Measurements from ENCODE around the gene CD79A. TPM values are rescaled to one million over a fixed set of nuclear protein-coding genes. Genes with fewer than 3 reads are reported as not detected.
A peak's percentile ranks its signal among the peaks of the same experiment; 100 is the strongest.

The CD79A gene
- total and polyA plus RNA-seq, 2 donors (not counting 3 experiments of a cell fraction or from before 2014, with no cell fraction given) = 0.32 TPM; not detected in 1

DNA sequence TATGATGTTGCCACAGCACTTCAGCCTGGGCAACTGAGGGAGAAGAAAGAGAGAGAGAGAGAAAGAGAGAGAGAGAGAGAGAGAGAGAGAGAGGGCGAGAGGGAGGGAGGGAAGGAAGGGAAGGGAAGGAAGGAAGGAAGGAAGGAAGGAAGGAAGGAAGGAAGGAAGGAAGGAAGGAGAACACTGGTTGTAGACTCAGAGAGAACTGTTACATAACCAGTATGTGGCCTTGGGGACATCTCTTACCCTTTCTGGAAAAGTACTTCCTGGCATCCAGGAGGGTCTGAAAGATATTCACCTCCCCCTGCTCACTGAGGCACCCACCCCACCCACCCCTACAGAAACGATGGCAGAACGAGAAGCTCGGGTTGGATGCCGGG, 3.2 kb downstream of the CD79A start:
- Histone ChIP-seq H3K9ac (replicated peaks; ENCODE audit: extremely low read depth, insufficient read depth, low read length) (no peak overlapping the region), H4K20me1 (replicated peaks; ENCODE audit: control insufficient read depth, extremely low read depth, insufficient read depth, low read length) (no peaks in the 10 kb centered on the region), H3K79me2 (ENCODE audit: control insufficient read depth, insufficient read depth, low read length) (peaks cover 10% of the 10 kb centered on the region), H3K27ac (ENCODE audit: insufficient read depth, low read depth, low read length) (no peak overlapping the region), H3K4me3 (replicated peaks in 1 of 3; ENCODE audit: insufficient read depth in 1 of 3, low read depth in 1 of 3, low read length in 3 of 3) (no peak overlapping the region), H3K4me1 (ENCODE audit: control insufficient read depth, extremely low read depth, insufficient read depth, low read length) (peaks cover 11% of the 10 kb centered on the region), H2AFZ (ENCODE audit: low read depth, low read length) (no peak overlapping the region), H3K27me3 (ENCODE audit: control insufficient read depth in 2 of 2, insufficient read depth in 2 of 2, low read length in 2 of 2) (no peaks in the 10 kb centered on the region), H3K36me3 (ENCODE audit: control insufficient read depth in 2 of 2, extremely low read depth in 1 of 2, insufficient read depth in 2 of 2, low read length in 2 of 2) (no peaks in the 10 kb centered on the region), H3K4me2 (ENCODE audit: insufficient read depth, low read length) (no peak overlapping the region), H3K9me1 (replicated peaks; ENCODE audit: control insufficient read depth, extremely low read depth, insufficient read depth, low read length) (no peaks in the 10 kb centered on the region), H3K9me3 (replicated peaks; ENCODE audit: control insufficient read depth, insufficient read depth, low read length) (no peaks in the 10 kb centered on the region)
- intact Hi-C loops (cut with micrococcal nuclease) = no loop called here
- dilution Hi-C loops (cut with MboI; ENCODE audit: extremely low pct_ligation_motif_present, low sequenced_read_pairs) = no loop called here
- ChIA-PET CTCF (no interaction called here), POLR2A (no interaction called here)
- FAIRE-seq (peak; percentile 77), DNase-seq (ENCODE audit: low read depth, low spot score) (no peak)
- BruUV-seq (replicated peaks) = no TSS peak
- TF ChIP-seq EZH2 (IDR thresholded peaks at IDR 0.05; ENCODE audit: borderline replicate concordance, low read depth, low read length, severe bottlenecking) = no peak
- TF ChIP-seq FOS (IDR thresholded peaks at IDR 0.05; ENCODE audit: borderline replicate concordance, insufficient read depth, low read length) = no peak
- TF ChIP-seq POLR2A (IDR thresholded peaks at IDR 0.05; ENCODE audit: low read depth, low read length) = no peak
- TF ChIP-seq, protein P1, sequence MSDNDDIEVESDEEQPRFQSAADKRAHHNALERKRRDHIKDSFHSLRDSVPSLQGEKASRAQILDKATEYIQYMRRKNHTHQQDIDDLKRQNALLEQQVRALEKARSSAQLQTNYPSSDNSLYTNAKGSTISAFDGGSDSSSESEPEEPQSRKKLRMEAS (IDR thresholded peaks at IDR 0.05; ENCODE audit: insufficient read depth, insufficient read length) = no peak
- no peak for TF ChIP-seq JUN (IDR thresholded peaks at IDR 0.05; ENCODE audit: borderline replicate concordance, insufficient read depth, insufficient read length, low read depth)
- TF ChIP-seq GATA2 (IDR thresholded peaks at IDR 0.05; ENCODE audit: insufficient read depth, insufficient read length, low read depth, low read length) = no peak
- TF ChIP-seq MYC (IDR thresholded peaks at IDR 0.05; ENCODE audit: low read depth, low read length) = no peak
- TF ChIP-seq POLR2AphosphoS5 (IDR thresholded peaks at IDR 0.05; ENCODE audit: insufficient read depth, low read depth, low read length) = no peak
- TF ChIP-seq, protein P2, sequence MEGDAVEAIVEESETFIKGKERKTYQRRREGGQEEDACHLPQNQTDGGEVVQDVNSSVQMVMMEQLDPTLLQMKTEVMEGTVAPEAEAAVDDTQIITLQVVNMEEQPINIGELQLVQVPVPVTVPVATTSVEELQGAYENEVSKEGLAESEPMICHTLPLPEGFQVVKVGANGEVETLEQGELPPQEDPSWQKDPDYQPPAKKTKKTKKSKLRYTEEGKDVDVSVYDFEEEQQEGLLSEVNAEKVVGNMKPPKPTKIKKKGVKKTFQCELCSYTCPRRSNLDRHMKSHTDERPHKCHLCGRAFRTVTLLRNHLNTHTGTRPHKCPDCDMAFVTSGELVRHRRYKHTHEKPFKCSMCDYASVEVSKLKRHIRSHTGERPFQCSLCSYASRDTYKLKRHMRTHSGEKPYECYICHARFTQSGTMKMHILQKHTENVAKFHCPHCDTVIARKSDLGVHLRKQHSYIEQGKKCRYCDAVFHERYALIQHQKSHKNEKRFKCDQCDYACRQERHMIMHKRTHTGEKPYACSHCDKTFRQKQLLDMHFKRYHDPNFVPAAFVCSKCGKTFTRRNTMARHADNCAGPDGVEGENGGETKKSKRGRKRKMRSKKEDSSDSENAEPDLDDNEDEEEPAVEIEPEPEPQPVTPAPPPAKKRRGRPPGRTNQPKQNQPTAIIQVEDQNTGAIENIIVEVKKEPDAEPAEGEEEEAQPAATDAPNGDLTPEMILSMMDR (IDR thresholded peaks at IDR 0.05; ENCODE audit: extremely low read depth in 1 of 2, insufficient read depth in 1 of 2, low read depth in 1 of 2, low read length in 2 of 2) = no peak
